TTC549 (cell line): ENCODE results near the gene CTDP1.

Experiments used
- FAIRE-seq: peaks from 2 replicates; lab custom pipeline; 2012; peaks lifted over from hg19 to GRCh38; lab: Jason Lieb, UNC

Gene CTDP1

GRCh38 chr18:79798999-79799370 is 119.4 kb downstream of the CTDP1 start:
- FAIRE-seq = no peak

- FAIRE-seq = no peak
Measured at GRCh38 chr18:79799619-79800370, 120.2 kb downstream of the CTDP1 start.

- no peak for FAIRE-seq
Measured at GRCh38 chr18:79800371-79801180, 121.0 kb downstream of the CTDP1 start.

GRCh38 chr18:79801217-79801616 is 121.6 kb downstream of the CTDP1 start:
- FAIRE-seq = no peak

GRCh38 chr18:79801641-79802040 is 122.0 kb downstream of the CTDP1 start:
- no peak for FAIRE-seq

- no peak for FAIRE-seq
Measured at GRCh38 chr18:79802298-79802697, 122.7 kb downstream of the CTDP1 start.

GRCh38 chr18:79803611-79804051 is 124.0 kb downstream of the CTDP1 start:
- FAIRE-seq = no peak
